HG03342 (cell line): ENCODE measurements around the gene SPG7.

Experiments used
- ATAC-seq: cut with Tn5 transposase; IDR thresholded peaks from one replicate; pipeline ENCODE4 v1.9.1; 2021; ENCODE audit warnings: mild to moderate bottlenecking, moderate library complexity; ENCODE audit not compliant: unreplicated experiment

SPG7 gene

GRCh38 chr16:89484923-89485679, 23.1 kb upstream of the SPG7 start:
- peak; percentile 41 for ATAC-seq

GRCh38 chr16:89485701-89486246, 22.4 kb upstream of the SPG7 start:
- ATAC-seq: no peak

GRCh38 chr16:89489040-89489897, 18.9 kb upstream of the SPG7 start:
- ATAC-seq: no peak

- no peak for ATAC-seq
Observed at GRCh38 chr16:89489898-89490438, 18.2 kb upstream of the SPG7 start.

GRCh38 chr16:89490439-89491237, 17.6 kb upstream of the SPG7 start, which contains the start of gene ANKRD11:
ANKRD11 (minus strand) TSS chr16:89490561; CDS start chr16:89317019, 173,542 bp downstream.
- peak; percentile 84 for ATAC-seq

- ATAC-seq: no peak
Observed at GRCh38 chr16:89491238-89491869, 16.8 kb upstream of the SPG7 start.

- ATAC-seq: no peak
Observed at GRCh38 chr16:89491974-89492687, 16.1 kb upstream of the SPG7 start.

- ATAC-seq: no peak
Observed at GRCh38 chr16:89493776-89494175, 14.4 kb upstream of the SPG7 start.

- ATAC-seq: no peak
Observed at GRCh38 chr16:89495121-89495520, 13.1 kb upstream of the SPG7 start.

GRCh38 chr16:89498839-89499238, 9.4 kb upstream of the SPG7 start:
- no peak for ATAC-seq

GRCh38 chr16:89499767-89500166, 8.4 kb upstream of the SPG7 start:
- ATAC-seq: no peak

- ATAC-seq: no peak
Observed at GRCh38 chr16:89502081-89502843, 5.9 kb upstream of the SPG7 start.

GRCh38 chr16:89504091-89504490, 4.1 kb upstream of the SPG7 start:
- ATAC-seq: no peak

- ATAC-seq: no peak
Observed at GRCh38 chr16:89505204-89506112, 2.7 kb upstream of the SPG7 start.

GRCh38 chr16:89506113-89506504, 2.1 kb upstream of the SPG7 start:
- no peak for ATAC-seq

- no peak for ATAC-seq
Observed at GRCh38 chr16:89506791-89507191, 1.4 kb upstream of the SPG7 start.

- no peak for ATAC-seq
Observed at GRCh38 chr16:89507214-89507833, 879 bp upstream of the SPG7 start.
